H1 (cell line): Measurements from ENCODE around the gene NAV2. TPM values are rescaled to one million over a fixed set of nuclear protein-coding genes. Genes with fewer than 3 reads are reported as not detected.

Experiments
- CTCF ChIA-PET: fragments of 300-600 bp; sonication (Branson Sonifier 250); formaldehyde crosslinking; loops from one replicate; lab custom pipeline; 2021; ENCODE audit not compliant: partially characterized antibody; lab: Charles Lee
- POLR2A ChIA-PET: fragments of 300-600 bp; sonication (Branson Sonifier 250); formaldehyde crosslinking; loops from one replicate; lab custom pipeline; 2021; ENCODE audit warnings: inconsistent platforms; ENCODE audit not compliant: partially characterized antibody; lab: Charles Lee
- DNase-seq, 2 experiments: peaks; one replicate each; pipeline versions ENCODE4 v3.0.0 to v3.0.0-alpha.2; 2010 to 2022; ENCODE audit warnings: low spot score in 2 of 2, low read depth in 1 of 2, mixed read lengths in 1 of 2
- FAIRE-seq: peaks from 2 replicates; lab custom pipeline; 2011; peaks lifted over from hg19 to GRCh38; lab: Jason Lieb, UNC
- H2AFZ ChIP-seq: 2 replicates; pipeline ENCODE4 v1.8.1; 2012; ENCODE audit warnings: low read length, inconsistent platforms
- H2AK5ac ChIP-seq: 2 replicates; pipeline ENCODE4 v1.6.1; 2013; ENCODE audit warnings: low read depth, low read length
- H2BK120ac ChIP-seq: replicated peaks from 2 replicates; pipeline ENCODE3; 2013; ENCODE audit warnings: low read depth, low read length, inconsistent platforms
- H2BK12ac ChIP-seq: 2 replicates; pipeline ENCODE4 v1.6.1; 2013; ENCODE audit warnings: low read depth, low read length
- H2BK15ac ChIP-seq: 2 replicates; pipeline ENCODE4 v1.6.1; 2013; ENCODE audit warnings: low read length
- H2BK20ac ChIP-seq: 2 replicates; pipeline ENCODE4 v1.6.1; 2013; ENCODE audit warnings: low read length
- H2BK5ac ChIP-seq: 2 replicates; pipeline ENCODE4 v1.6.1; 2013; ENCODE audit warnings: low read depth, low read length
- H3K14ac ChIP-seq: 2 replicates; pipeline ENCODE4 v1.6.1; 2013; ENCODE audit warnings: inconsistent platforms; ENCODE audit not compliant: insufficient read length
- H3K18ac ChIP-seq: 2 replicates; pipeline ENCODE4 v1.6.1; 2013; ENCODE audit warnings: low read length; ENCODE audit errors: extremely low read depth
- H3K23ac ChIP-seq: 2 replicates; pipeline ENCODE4 v1.6.1; 2013; ENCODE audit warnings: inconsistent platforms; ENCODE audit not compliant: insufficient read length
- H3K23me2 ChIP-seq: 2 replicates; pipeline ENCODE4 v1.6.1; 2013; ENCODE audit warnings: low read depth, low read length
- H3K27ac ChIP-seq: 2 replicates; pipeline ENCODE4 v1.6.1; 2011; ENCODE audit warnings: low read depth, low read length, inconsistent platforms
- H3K27me3 ChIP-seq, 4 experiments: replicated peaks in 1 of 4; 1 replicate in 1 of 4; 2 replicates in 3 of 4; pipeline versions ENCODE4 v1.6.1 to v1.8.1; 2011 to 2013; ENCODE audit warnings: low read length in 3 of 4, mild to moderate bottlenecking in 3 of 4, inconsistent platforms in 2 of 4, mixed read lengths in 2 of 4, moderate library complexity in 1 of 4; ENCODE audit not compliant: control insufficient read depth in 3 of 4, insufficient read depth in 3 of 4; ENCODE audit errors: extremely low read depth in 1 of 4
- H3K36me3 ChIP-seq, 4 experiments: 2 replicates each; pipeline versions ENCODE4 v1.6.1 to v1.8.1; 2011 to 2013; ENCODE audit warnings: mild to moderate bottlenecking in 4 of 4, low read length in 3 of 4, moderate library complexity in 2 of 4, control low read depth in 1 of 4, inconsistent platforms in 1 of 4; ENCODE audit not compliant: insufficient read depth in 4 of 4, control insufficient read depth in 2 of 4
- H3K4ac ChIP-seq: replicated peaks from 2 replicates; pipeline ENCODE3; 2013; ENCODE audit warnings: low read length, low read depth, mixed read lengths, inconsistent platforms; ENCODE audit not compliant: insufficient read length
- H3K4me1 ChIP-seq, 4 experiments: replicated peaks in 1 of 4; 1 replicate in 1 of 4; 2 replicates in 3 of 4; pipeline versions ENCODE4 v1.6.1 to v1.8.1; 2011 to 2013; ENCODE audit warnings: low read length in 3 of 4, inconsistent platforms in 2 of 4, mixed read lengths in 1 of 4; ENCODE audit not compliant: insufficient read depth in 4 of 4, control insufficient read depth in 3 of 4
- H3K4me2 ChIP-seq, 2 experiments: 2 replicates each; pipeline versions ENCODE4 v1.6.1 to v1.8.1; 2011 to 2013; ENCODE audit warnings: low read depth in 2 of 2, low read length in 2 of 2, control low read depth in 1 of 2, inconsistent platforms in 1 of 2, mild to moderate bottlenecking in 1 of 2; ENCODE audit not compliant: insufficient read depth in 1 of 2
- H3K4me3 ChIP-seq, 4 experiments: fragments of 200-600, 300-600 bp in 1 of 4; sonication (generic), shearing (Covaris generic), sonication (Bioruptor Twin) in 1 of 4; 2 replicates each; pipeline versions ENCODE4 v1.5.1 to v1.8.1; 2011 to 2016; ENCODE audit warnings: low read length in 4 of 4, low read depth in 3 of 4, control low read depth in 2 of 4, inconsistent platforms in 2 of 4, mild to moderate bottlenecking in 2 of 4, mixed read lengths in 1 of 4, moderate library complexity in 1 of 4; ENCODE audit not compliant: insufficient read depth in 2 of 4; ENCODE audit errors: extremely low read depth in 1 of 4
- H3K56ac ChIP-seq: replicated peaks from 2 replicates; pipeline ENCODE3; 2013; ENCODE audit warnings: low read depth, mild to moderate bottlenecking, mixed read lengths, low read length, inconsistent platforms; ENCODE audit not compliant: insufficient read length
- H3K79me1 ChIP-seq: 2 replicates; pipeline ENCODE4 v1.6.1; 2013; ENCODE audit warnings: low read depth, low read length, control low read depth
- H3K79me2 ChIP-seq, 2 experiments: 2 replicates each; pipeline versions ENCODE4 v1.6.1 to v1.8.1; 2012 to 2013; ENCODE audit warnings: low read length in 2 of 2, mild to moderate bottlenecking in 2 of 2, inconsistent platforms in 1 of 2; ENCODE audit not compliant: insufficient read depth in 2 of 2, control insufficient read depth in 1 of 2
- H3K9ac ChIP-seq, 4 experiments: replicated peaks in 1 of 4; 1 replicate in 1 of 4; 2 replicates in 3 of 4; pipeline versions ENCODE4 v1.6.1 to v1.8.1; 2011 to 2013; ENCODE audit warnings: low read depth in 3 of 4, low read length in 3 of 4, control low read depth in 2 of 4, mild to moderate bottlenecking in 2 of 4, moderate library complexity in 2 of 4, inconsistent platforms in 1 of 4; ENCODE audit errors: extremely low read depth in 1 of 4
- H3K9me3 ChIP-seq, 2 experiments: 2 replicates each; pipeline versions ENCODE4 v1.6.1 to v1.8.1; 2012 to 2013; ENCODE audit warnings: mild to moderate bottlenecking in 2 of 2, moderate library complexity in 2 of 2, control low read depth in 1 of 2, inconsistent platforms in 1 of 2, low read depth in 1 of 2, low read length in 1 of 2, mixed read lengths in 1 of 2; ENCODE audit not compliant: insufficient read depth in 2 of 2
- H4K20me1 ChIP-seq, 2 experiments: replicated peaks in 1 of 2; 2 replicates each; pipeline versions ENCODE3 to v1.8.1; 2011 to 2013; ENCODE audit warnings: inconsistent platforms in 2 of 2, low read length in 2 of 2, mild to moderate bottlenecking in 1 of 2; ENCODE audit not compliant: insufficient read depth in 2 of 2, control insufficient read depth in 1 of 2
- H4K5ac ChIP-seq: 2 replicates; pipeline ENCODE4 v1.6.1; 2013; ENCODE audit warnings: low read length, low read depth, mixed read lengths, inconsistent platforms; ENCODE audit not compliant: insufficient read length
- H4K8ac ChIP-seq: 2 replicates; pipeline ENCODE4 v1.8.0; 2013; ENCODE audit warnings: mild to moderate bottlenecking, moderate library complexity, low read length, inconsistent platforms; ENCODE audit not compliant: insufficient read depth; ENCODE audit errors: extremely low read depth
- H4K91ac ChIP-seq: replicated peaks from 2 replicates; pipeline ENCODE3; 2013; ENCODE audit warnings: low read length, mixed read lengths, inconsistent platforms; ENCODE audit not compliant: insufficient read length
- CBX8 ChIP-seq: fragments of 300-800, 300-1000 bp; sonication (generic); IDR thresholded peaks from 2 replicates; pipeline ENCODE4 v1.7.1; 2016; ENCODE audit warnings: low read depth, low read length, borderline replicate concordance
- CTBP2 ChIP-seq: IDR thresholded peaks from 2 replicates; pipeline ENCODE4 v1.7.0; 2011; ENCODE audit warnings: borderline replicate concordance, mild to moderate bottlenecking, moderate library complexity, mixed read lengths, low read length; ENCODE audit not compliant: insufficient read depth, insufficient read length
- EP300 ChIP-seq, 2 experiments: IDR thresholded peaks; 1 replicate in 1 of 2; 2 replicates in 1 of 2; pipeline ENCODE4 v1.6.1; 2011 to 2012; ENCODE audit warnings: low read depth in 2 of 2, low read length in 2 of 2, mild to moderate bottlenecking in 2 of 2, borderline replicate concordance in 1 of 2, inconsistent platforms in 1 of 2, moderate library complexity in 1 of 2
- FOSL1 ChIP-seq: IDR thresholded peaks from 2 replicates; pipeline ENCODE4 v1.6.1; 2011; ENCODE audit warnings: mild to moderate bottlenecking, low read depth, low read length, moderate library complexity; ENCODE audit not compliant: insufficient read depth
- GABPA ChIP-seq: IDR thresholded peaks from 2 replicates; pipeline ENCODE4 v1.6.1; 2011; ENCODE audit warnings: mild to moderate bottlenecking, low read length, moderate library complexity, borderline replicate concordance; ENCODE audit not compliant: insufficient read depth
- KDM4A ChIP-seq: IDR thresholded peaks from one replicate; pipeline ENCODE4 v1.7.1; 2012; ENCODE audit warnings: low read depth, mild to moderate bottlenecking, moderate library complexity, low read length, inconsistent platforms; ENCODE audit not compliant: severe bottlenecking
- PHF8 ChIP-seq: fragments of 200-600 bp; sonication (generic); conservative IDR thresholded peaks from 2 replicates; pipeline ENCODE4 v1.7.1; 2012; ENCODE audit warnings: low read depth, mild to moderate bottlenecking, inconsistent platforms, low read length, moderate library complexity
- RBBP5 ChIP-seq: IDR thresholded peaks from 2 replicates; pipeline ENCODE4 v1.7.1; 2012; ENCODE audit warnings: low read depth, mild to moderate bottlenecking, inconsistent platforms, low read length, moderate library complexity, borderline replicate concordance
- RFX5 ChIP-seq: IDR thresholded peaks from 2 replicates; pipeline ENCODE4 v1.6.1; 2011; ENCODE audit warnings: low read depth, low read length, improper control_type of control experiment, borderline replicate concordance
- polyA plus RNA-seq, 7 experiments: library from polyadenylated mRNA; depleted of rRNA in 3 of 7; stranded (reverse) in 5 of 7; unstranded in 2 of 7; fragments of >200 nt in 5 of 7; fragments of 200-250 nt in 2 of 7; gene quantifications; 1 replicate in 5 of 7; 2 replicates in 1 of 7; 4 replicates in 1 of 7; pipeline versions ENCODE4 v1.2.1 to v1.2.3, GENCODE V29; 2011 to 2013; ENCODE audit warnings: missing spikeins in 2 of 7, mixed read lengths in 2 of 7
- total RNA-seq: library from RNA; stranded (reverse); fragmentation: NEBNext Ultra II Directional; extraction: Animal tissue kit (Norgen Biotek cat#: 25700); gene quantifications from 2 replicates; pipeline ENCODE4 v1.2.1, GENCODE V29; 2021

NAV2 gene
- total and polyA plus RNA-seq, 2 of the 8 experiments (the other 6 are each of a cell fraction or from before 2014, with no cell fraction given), result 35.6 to 73.6 TPM

GRCh38 chr11:20137637-20138036, 425.0 kb downstream of the NAV2 start:
- FAIRE-seq, result no peak
- H4K20me1 ChIP-seq, result no peaks in the 10 kb centered on the region
- no peak overlapping the region for H4K5ac ChIP-seq
- no peak overlapping the region for H3K27ac ChIP-seq
- no peak overlapping the region for H3K18ac ChIP-seq
- no peak overlapping the region for H3K4ac ChIP-seq
- H4K91ac ChIP-seq, result no peak overlapping the region
- H3K4me3 ChIP-seq, result no peak overlapping the region
- no peaks in the 10 kb centered on the region for H3K4me1 ChIP-seq
- no peak overlapping the region for H2BK120ac ChIP-seq
- no peaks in the 10 kb centered on the region; the same call in 1 of the 2 replicates for H3K23me2 ChIP-seq
- no peak overlapping the region for H3K14ac ChIP-seq
- ChIA-PET POLR2A (interaction anchor here (0.8 kb wide), 1 partner anchor 107 kb away, joined by 4 read pairs; no protein-coding TSS in a partner anchor), CTCF (interaction anchor here (0.6 to 7.4 kb wide), 6 partner anchors 9 to 217 kb away, joined by 3 to 102 read pairs (median 6); no protein-coding TSS in a partner anchor)
- H3K79me1 ChIP-seq, result no peaks in the 10 kb centered on the region
- no peak overlapping the region for H2BK20ac ChIP-seq
- TF ChIP-seq EP300 (IDR thresholded peaks at IDR 0.05; ENCODE audit: borderline replicate concordance in 1 of 2, low read depth in 2 of 2, low read length in 2 of 2), result no peak
- TF ChIP-seq PHF8, result no peak
- no peak for TF ChIP-seq CBX8
- no peak for TF ChIP-seq GABPA
- no peak for TF ChIP-seq RFX5
- TF ChIP-seq RBBP5, result no peak
- TF ChIP-seq FOSL1, result no peak
- TF ChIP-seq CTBP2, result no peak
- TF ChIP-seq KDM4A, result no peak
- no peak overlapping the region for H3K23ac ChIP-seq
- no peak overlapping the region for H2BK15ac ChIP-seq
- no peak overlapping the region for H3K9ac ChIP-seq
- H3K9me3 ChIP-seq, result no peaks in the 10 kb centered on the region
- no peak overlapping the region for H2BK12ac ChIP-seq
- no peak overlapping the region for H3K4me2 ChIP-seq
- no peak for DNase-seq
- no peaks in the 10 kb centered on the region for H3K36me3 ChIP-seq
- no peaks in the 10 kb centered on the region for H3K27me3 ChIP-seq
- no peak overlapping the region for H3K56ac ChIP-seq
- H2AK5ac ChIP-seq, result no peak overlapping the region
- H3K79me2 ChIP-seq, result no peaks in the 10 kb centered on the region
- no peak overlapping the region for H2AFZ ChIP-seq
- no peak overlapping the region for H4K8ac ChIP-seq
- H2BK5ac ChIP-seq, result no peak overlapping the region
